Heart left ventricle (tissue), 13 donors: ENCODE data around the gene RGMA.

Experiments used
- CTCF ChIP-seq, 12 donors: fragments of 200-600 bp; sonication (generic) in 4 of 12; IDR thresholded peaks; one replicate each; pipeline versions ENCODE4 v1.5.0 to v1.8.0; 2018 to 2022; ENCODE audit warnings: antibody characterized with exemption in 12 of 12, mild to moderate bottlenecking in 5 of 12
- POLR2A ChIP-seq, 2 donors: fragments of 450-650 bp; IDR thresholded peaks; one replicate each; pipeline ENCODE4 v1.6.1; 2017; ENCODE audit warnings: antibody characterized with exemption in 2 of 2, mild to moderate bottlenecking in 2 of 2, moderate library complexity in 2 of 2
- donor health status: ischemic (EF 13 %, LVEDD 7.1; RV severe dilation, severe dysfunction).
- donor health status: DM: no; HTN: yes; CAD: no.
- donor health status: DM: no; HTN: no; CAD: no.
- donor health status: ischemic (EF 25% LVEDD 6.9; RV normal size, moderate dysfunction).
- donor health status: ischemic (EF 25% LVEDD 5.7; RV mildly dilated, moderate dysfunction).
- donor health status: ischemic (EF 35%, LVEDD 5.7; RV mildly dilated, moderate dysfunction).
- donor health status: nonischemic (EF 11% LVEDD 7.7; RV severe dilation, severe dysfunction).
- donor health status: DM: yes; HTN: yes; CAD: no.
- donor health status: PGD.
- donor health status: ischemic (EF 29% LVEDD 5.4; RV normal size, mild dysfunction).
- donor health status: nonischemic (EF 23%, LVEDD 6.1; RV moderate dilation, normal function).

- no peak for TF ChIP-seq CTCF (IDR thresholded peaks at IDR 0.05)
- TF ChIP-seq POLR2A (IDR thresholded peaks at IDR 0.05) = no peak
Measured at GRCh38 chr15:93072011-93072410, 17.0 kb downstream of the RGMA start.
